BJ (cell line): ENCODE results near the gene C20orf96. TPM values are rescaled to one million over a fixed set of nuclear protein-coding genes. Genes with fewer than 3 reads are reported as not detected.

Experiments used
- CTCF ChIA-PET: fragments of 350-600 bp; formaldehyde crosslinking; extraction: SDS; loops from one replicate; lab custom pipeline; 2021; ENCODE audit warnings: antibody characterized with exemption, inconsistent platforms; lab: Yijun Ruan, JAX
- POLR2A ChIA-PET: fragments of 300-600 bp; sonication (Branson Sonifier 250); formaldehyde crosslinking; extraction: SDS; loops from one replicate; lab custom pipeline; 2021; ENCODE audit warnings: antibody characterized with exemption; lab: Charles Lee
- DNase-seq: peaks from one replicate; pipeline ENCODE4 v3.0.0-alpha.2; 2011; ENCODE audit warnings: low read depth
- H3K27me3 ChIP-seq: 2 replicates; pipeline ENCODE4 v1.6.0; 2011; ENCODE audit warnings: low read length; ENCODE audit not compliant: control insufficient read depth, insufficient read depth
- H3K36me3 ChIP-seq: 2 replicates; pipeline ENCODE4 v1.5.1; 2011; ENCODE audit warnings: low read length; ENCODE audit not compliant: control insufficient read depth, insufficient read depth
- H3K4me3 ChIP-seq: 2 replicates; pipeline ENCODE4 v1.5.1; 2011; ENCODE audit warnings: low read depth, mild to moderate bottlenecking, control low read depth, low read length
- CTCF ChIP-seq: IDR thresholded peaks from 2 replicates; pipeline ENCODE4 v1.5.1; 2011; ENCODE audit warnings: low read depth, mild to moderate bottlenecking, control low read depth, inconsistent platforms, low read length, moderate library complexity; ENCODE audit not compliant: insufficient read depth
- polyA plus RNA-seq: library from polyadenylated mRNA; depleted of rRNA; stranded (reverse); fragments of >200 nt; gene quantifications from 2 replicates; pipeline ENCODE4 v1.2.3, GENCODE V29; 2011

The C20orf96 gene
- polyA plus RNA-seq, 1 experiment, result 5.5 TPM

- H3K4me3 ChIP-seq, result no peak overlapping the region
- DNase-seq, result no peak
- ChIA-PET CTCF (interaction anchor here (1.0 to 1.1 kb wide), 2 partner anchors 16 to 19 kb away, joined by 3 read pairs; no protein-coding TSS in a partner anchor), POLR2A (interaction anchor here (0.9 to 1.0 kb wide), 2 partner anchors 13 to 14 kb away, joined by 3 to 4 read pairs; no protein-coding TSS in a partner anchor)
- no peaks in the 10 kb centered on the region for H3K27me3 ChIP-seq
- no peak for TF ChIP-seq CTCF
- H3K36me3 ChIP-seq, result no peaks in the 10 kb centered on the region
Observed at GRCh38 chr20:310645-311044, 20.1 kb upstream of the C20orf96 start.

GRCh38 chr20:309841-310644, 19.5 kb upstream of the C20orf96 start:
- POLR2A ChIA-PET, result interaction anchor here (0.9 to 1.0 kb wide), 2 partner anchors 12 to 15 kb away, joined by 3 to 4 read pairs; no protein-coding TSS in a partner anchor
- Histone ChIP-seq H3K4me3 (peak overlapping the region; percentile 42), H3K36me3 (no peaks in the 10 kb centered on the region), H3K27me3 (no peaks in the 10 kb centered on the region)
- CTCF ChIA-PET, result interaction anchor here (0.8 to 1.4 kb wide), 4 partner anchors 9 to 44 kb away, joined by 3 to 5 read pairs (median 3); no protein-coding TSS in a partner anchor
- no peak for TF ChIP-seq CTCF
- DNase-seq, result peak; percentile 97

GRCh38 chr20:309306-309840, 18.8 kb upstream of the C20orf96 start:
- Histone ChIP-seq H3K36me3 (no peaks in the 10 kb centered on the region), H3K4me3 (peak overlapping the region; percentile 42), H3K27me3 (no peaks in the 10 kb centered on the region)
- DNase-seq, result no peak
- ChIA-PET CTCF (interaction anchor here (0.8 to 1.4 kb wide), 4 partner anchors 8 to 43 kb away, joined by 3 to 5 read pairs (median 4); no protein-coding TSS in a partner anchor), POLR2A (no interaction called here)
- TF ChIP-seq CTCF, result no peak

- no peaks in the 10 kb centered on the region for H3K36me3 ChIP-seq
- no peaks in the 10 kb centered on the region for H3K27me3 ChIP-seq
- CTCF ChIA-PET, result interaction anchor here (0.9 to 1.4 kb wide), 2 partner anchors 23 to 42 kb away, joined by 4 to 5 read pairs; no protein-coding TSS in a partner anchor
- DNase-seq, result no peak
- H3K4me3 ChIP-seq, result no peak overlapping the region
- POLR2A ChIA-PET, result no interaction called here
- TF ChIP-seq CTCF, result no peak
Observed at GRCh38 chr20:308427-309038, 18.0 kb upstream of the C20orf96 start.

DNA sequence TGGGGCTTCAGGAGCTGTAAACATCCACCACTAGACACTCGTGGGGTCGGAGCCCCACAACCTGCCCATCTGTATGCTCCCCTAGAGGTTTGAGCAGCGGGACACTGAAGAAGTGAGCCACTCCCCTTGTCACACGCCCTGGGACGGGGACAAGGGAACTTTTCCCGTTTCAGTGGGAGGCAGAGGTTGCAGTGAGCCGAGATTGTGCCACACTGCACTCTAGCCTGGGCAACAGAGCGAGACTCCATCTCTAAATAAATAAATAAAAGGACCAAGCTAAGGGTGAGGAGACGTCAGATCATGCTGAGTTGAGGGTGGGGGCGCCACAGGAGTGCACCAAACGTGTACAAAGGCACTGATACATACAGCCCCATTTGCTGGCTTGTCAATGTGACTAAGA, 15.2 kb upstream of the C20orf96 start:
- POLR2A ChIA-PET, result no interaction called here
- Histone ChIP-seq H3K27me3 (no peaks in the 10 kb centered on the region), H3K36me3 (no peaks in the 10 kb centered on the region), H3K4me3 (no peak overlapping the region)
- no peak for TF ChIP-seq CTCF
- CTCF ChIA-PET, result no interaction called here
- DNase-seq, result no peak
